GM12865 (cell line): Measurements from ENCODE around the gene PCNA.

ENCODE experiments used
- DNase-seq: peaks from one replicate; pipeline ENCODE4 v3.0.0; 2010; ENCODE audit warnings: low read depth
- H3K4me3 ChIP-seq: 2 replicates; pipeline ENCODE4 v1.5.1; 2011; ENCODE audit warnings: mild to moderate bottlenecking, low read depth, low read length, control low read depth
- TF ChIP-seq, protein P1 (sequence below): IDR thresholded peaks from 2 replicates; pipeline ENCODE4 v1.5.1; 2011; ENCODE audit warnings: low read length, control low read depth, low read depth, inconsistent platforms; ENCODE audit not compliant: insufficient read depth; ENCODE audit errors: missing control alignments

PCNA gene

DNA sequence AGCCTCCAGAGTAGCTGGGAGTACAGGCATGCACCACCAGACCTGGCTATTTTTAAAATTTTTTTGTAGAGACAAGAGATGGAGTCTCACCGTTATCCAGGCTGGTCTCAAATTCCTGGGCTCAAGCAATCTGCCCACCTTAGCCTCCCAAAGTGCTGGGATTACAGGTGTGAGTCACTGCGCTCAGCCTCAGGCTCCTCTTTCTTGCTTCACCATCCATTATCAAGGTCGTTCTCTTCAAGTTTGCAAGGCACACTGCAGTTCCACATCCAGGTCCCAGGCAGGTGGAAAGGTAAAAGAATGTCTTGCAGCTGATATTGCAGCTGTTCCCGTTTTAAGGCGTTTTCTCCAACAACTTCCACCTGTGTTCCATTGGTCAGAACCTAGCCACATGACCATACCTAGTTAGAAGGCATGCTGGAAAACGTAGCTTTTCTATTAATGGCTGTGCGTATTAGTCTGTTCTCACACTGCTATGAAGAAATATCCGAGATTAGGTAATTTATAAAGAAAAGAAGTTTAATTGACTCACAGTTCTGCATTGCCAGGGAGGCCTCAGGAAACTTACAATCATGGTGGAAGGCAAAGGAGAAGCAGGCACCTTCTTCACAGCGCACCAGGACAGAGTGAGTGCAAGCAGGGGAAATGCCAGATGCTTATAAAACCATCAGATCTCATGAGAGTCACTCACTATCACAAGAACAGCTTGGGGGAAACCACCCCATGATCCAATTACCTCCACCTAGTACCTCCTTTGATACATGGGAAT lies 51.7 kb downstream of the PCNA start:
- TF ChIP-seq, protein P1, sequence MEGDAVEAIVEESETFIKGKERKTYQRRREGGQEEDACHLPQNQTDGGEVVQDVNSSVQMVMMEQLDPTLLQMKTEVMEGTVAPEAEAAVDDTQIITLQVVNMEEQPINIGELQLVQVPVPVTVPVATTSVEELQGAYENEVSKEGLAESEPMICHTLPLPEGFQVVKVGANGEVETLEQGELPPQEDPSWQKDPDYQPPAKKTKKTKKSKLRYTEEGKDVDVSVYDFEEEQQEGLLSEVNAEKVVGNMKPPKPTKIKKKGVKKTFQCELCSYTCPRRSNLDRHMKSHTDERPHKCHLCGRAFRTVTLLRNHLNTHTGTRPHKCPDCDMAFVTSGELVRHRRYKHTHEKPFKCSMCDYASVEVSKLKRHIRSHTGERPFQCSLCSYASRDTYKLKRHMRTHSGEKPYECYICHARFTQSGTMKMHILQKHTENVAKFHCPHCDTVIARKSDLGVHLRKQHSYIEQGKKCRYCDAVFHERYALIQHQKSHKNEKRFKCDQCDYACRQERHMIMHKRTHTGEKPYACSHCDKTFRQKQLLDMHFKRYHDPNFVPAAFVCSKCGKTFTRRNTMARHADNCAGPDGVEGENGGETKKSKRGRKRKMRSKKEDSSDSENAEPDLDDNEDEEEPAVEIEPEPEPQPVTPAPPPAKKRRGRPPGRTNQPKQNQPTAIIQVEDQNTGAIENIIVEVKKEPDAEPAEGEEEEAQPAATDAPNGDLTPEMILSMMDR = no peak
- DNase-seq = no peak
- no peak overlapping the region for H3K4me3 ChIP-seq

DNA sequence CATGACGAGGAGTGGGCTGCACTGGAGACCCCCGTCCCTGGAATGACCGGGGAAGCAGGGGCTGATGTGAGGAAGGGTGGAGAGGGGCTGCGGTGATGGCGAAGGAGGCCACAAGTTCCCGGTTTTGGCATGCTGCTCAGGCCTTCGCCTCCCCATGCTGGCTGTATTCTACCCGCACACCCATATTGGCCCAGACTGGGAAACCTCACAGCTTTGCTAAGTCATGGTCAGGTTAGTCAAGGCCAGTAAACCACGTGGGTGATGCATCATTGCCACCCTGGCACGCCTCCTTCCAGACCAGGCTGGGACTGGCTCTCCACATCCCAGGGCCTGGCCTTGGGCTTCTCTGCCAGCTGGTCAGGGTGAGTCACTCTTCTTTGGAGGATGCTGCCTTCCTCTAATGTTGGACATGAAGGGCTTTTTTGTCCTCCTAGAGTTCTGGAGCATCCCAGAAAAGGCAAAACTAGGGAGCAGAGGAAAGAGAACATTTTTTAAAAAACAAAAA lies 53.8 kb downstream of the PCNA start:
- TF ChIP-seq, protein P1 = no peak
- no peak for DNase-seq
- H3K4me3 ChIP-seq = no peak overlapping the region

DNA sequence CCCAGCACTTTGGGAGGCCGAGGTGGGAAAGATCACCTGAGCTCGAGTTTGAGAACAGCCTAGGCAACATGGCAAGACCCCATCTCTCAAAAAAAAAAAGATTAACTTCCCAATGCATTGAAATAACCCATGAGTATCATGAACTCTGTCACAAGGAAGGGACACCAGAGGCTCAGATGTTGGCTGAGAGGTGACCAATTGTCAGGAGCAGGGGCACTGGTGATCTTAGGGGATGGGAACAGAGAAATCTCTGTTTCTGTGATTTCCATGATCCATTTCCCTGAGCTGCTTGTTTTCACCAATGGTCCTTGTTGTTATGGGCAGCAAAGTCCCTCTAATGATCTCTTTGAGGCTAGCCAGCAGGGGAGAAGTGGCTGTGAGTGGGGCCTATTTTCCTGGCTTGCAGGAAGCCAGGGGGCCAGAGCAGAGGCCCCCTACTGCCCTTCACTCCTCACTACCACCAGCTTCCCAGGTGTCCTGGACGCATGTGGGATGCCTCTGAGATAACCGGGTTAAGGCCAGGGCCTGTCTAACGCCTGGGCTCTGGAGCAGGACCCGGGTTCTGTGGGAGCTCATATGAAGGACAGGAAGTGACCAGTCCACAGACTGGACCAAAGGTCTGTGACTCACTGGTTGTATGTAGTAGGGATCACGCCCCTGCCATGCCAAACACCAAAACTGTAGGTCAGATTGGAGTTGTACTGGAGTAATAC lies 54.4 kb downstream of the PCNA start:
- TF ChIP-seq, protein P1 = no peak
- H3K4me3 ChIP-seq = no peak overlapping the region
- DNase-seq = no peak
